KBM-7 (cell line): Measurements from ENCODE around the gene SEC11A.
"Not testable (repeated sequence)": the region's sequence is repeated elsewhere in the genome, so short reads cannot be mapped to it uniquely, and the experiment has no call there.

Experiments
- DNase-seq: peaks from one replicate; pipeline ENCODE4 v3.0.0-alpha.2; 2015
- in situ Hi-C: fragments of 300-500 bp; cut with MboI; formaldehyde crosslinking; loops from 2 replicates; pipeline ENCODE4 v1.14.3; 2020; ENCODE audit warnings: low sequenced_read_pairs, low pct_unique_long_range_greater_than_20kb, mixed read lengths

SEC11A gene

DNA sequence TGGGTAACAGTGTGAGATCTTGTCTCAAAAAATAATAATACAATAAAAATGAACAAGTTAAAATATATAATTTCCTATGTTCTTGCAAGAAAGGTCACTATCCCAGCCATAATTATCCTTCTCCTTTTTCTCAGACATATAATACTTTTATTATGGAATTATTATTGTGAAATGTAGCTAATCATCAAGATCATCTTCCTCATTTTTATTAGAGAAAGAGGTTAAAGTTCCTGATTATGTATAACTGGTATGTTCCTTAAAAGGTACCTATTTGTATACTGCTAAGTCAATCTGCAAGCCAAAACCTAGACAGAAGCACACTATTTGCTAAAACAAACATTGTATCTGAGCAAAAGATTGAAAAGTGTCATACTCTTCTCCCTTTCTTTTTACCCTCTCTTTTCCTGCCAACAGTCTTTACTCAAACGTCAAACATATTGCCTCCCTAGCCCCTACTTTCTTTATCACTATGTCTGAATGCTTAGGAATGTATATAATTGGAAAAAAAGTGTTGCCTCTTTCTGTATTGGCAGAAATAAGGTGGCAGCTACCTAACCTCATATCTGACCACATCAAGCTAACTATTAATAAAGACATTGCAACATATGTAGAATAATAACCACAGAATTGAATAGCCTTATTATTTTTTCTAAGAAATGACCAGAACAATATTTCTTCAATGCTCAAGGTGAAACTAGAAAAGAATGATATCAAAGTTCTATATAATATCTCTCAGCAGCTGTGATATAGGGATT lies 18.5 kb downstream of the SEC11A start:
- in situ Hi-C loops: no loop called here
- no peak for DNase-seq

GRCh38 chr15:84696757-84697156 lies 19.2 kb downstream of the SEC11A start:
- no peak for DNase-seq
- in situ Hi-C loops: no loop called here

- DNase-seq: no peak
- in situ Hi-C loops: no loop called here
These were observed 25.6 kb downstream of the SEC11A start for GRCh38 chr15:84690342-84690741.

- in situ Hi-C loops: no loop called here
- DNase-seq: no peak
These were observed 26.1 kb downstream of the SEC11A start for GRCh38 chr15:84689858-84690257.

- in situ Hi-C loops, DNase-seq: not testable (repeated sequence)
These were observed 29.5 kb downstream of the SEC11A start for GRCh38 chr15:84686446-84686845.

GRCh38 chr15:84685304-84685703 lies 30.6 kb downstream of the SEC11A start:
- DNase-seq: peak; percentile 31
- in situ Hi-C loops: no loop called here

GRCh38 chr15:84684092-84684491 lies 31.8 kb downstream of the SEC11A start:
- in situ Hi-C loops: no loop called here
- no peak for DNase-seq

DNA sequence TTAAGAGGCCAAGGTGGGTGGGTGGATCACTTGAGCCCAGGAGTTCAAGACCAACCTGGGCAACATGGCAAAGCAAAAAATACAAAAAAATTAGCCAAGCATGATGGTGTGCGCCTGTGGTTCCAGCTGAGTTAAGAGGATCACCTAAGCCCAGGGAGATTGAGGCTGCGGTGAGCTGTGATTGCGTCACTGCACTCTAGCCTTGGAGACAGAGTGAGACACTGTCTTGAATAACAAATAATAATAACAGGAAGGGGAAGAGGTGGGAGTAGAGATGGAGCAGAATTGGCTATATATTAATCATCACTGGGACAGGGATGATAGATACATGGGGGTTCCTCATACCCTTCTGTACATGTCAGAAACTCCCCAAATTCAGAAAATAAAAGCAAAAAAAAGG lies 34.1 kb downstream of the SEC11A start:
- peak; percentile 78 for DNase-seq
- in situ Hi-C loops: no loop called here

DNA sequence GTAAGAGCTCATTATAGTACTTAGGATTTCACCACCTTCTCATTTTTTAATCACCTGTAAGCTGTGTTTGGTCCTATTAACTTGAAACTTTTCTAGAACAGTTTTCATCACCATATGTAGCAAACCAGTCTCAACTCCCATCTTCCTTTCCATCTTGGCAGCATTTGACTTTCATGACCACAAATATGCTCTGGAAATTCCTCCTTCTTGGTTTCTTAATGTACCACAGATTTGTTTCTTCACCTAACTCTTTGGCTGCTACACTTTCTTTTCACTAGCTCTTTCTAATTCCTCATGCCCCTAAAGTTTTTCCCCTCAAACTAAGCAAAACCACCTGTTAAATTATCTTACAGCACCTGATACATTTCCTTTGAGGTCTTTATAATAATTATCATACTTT lies 44.7 kb downstream of the SEC11A start:
- in situ Hi-C loops: no loop called here

DNA sequence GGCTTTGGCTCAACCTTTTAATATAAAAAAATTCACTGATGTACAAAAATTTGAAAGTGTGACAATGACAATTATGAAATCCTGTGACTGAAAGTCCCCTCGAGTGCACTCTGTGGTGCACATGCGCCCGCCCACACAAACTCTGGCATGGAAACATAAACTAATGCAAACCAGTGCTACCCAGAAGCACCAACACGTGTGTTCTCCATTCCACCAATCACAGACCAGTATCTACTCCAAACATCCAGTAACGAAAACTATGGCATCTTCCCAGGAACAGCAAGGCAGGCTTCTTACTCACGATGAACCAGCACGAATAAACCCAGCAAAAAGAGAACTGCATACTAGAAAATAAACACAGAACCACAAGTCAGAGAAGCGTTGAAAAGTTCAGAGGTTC lies 46.2 kb downstream of the SEC11A start:
- no peak for DNase-seq
- in situ Hi-C loops: no loop called here

More for the DNA sequence above, 44.7 kb downstream of the SEC11A start:
- no peak for DNase-seq

GRCh38 chr15:84668221-84668982 lies 47.5 kb downstream of the SEC11A start:
- no peak for DNase-seq
- in situ Hi-C loops: no loop called here

DNA sequence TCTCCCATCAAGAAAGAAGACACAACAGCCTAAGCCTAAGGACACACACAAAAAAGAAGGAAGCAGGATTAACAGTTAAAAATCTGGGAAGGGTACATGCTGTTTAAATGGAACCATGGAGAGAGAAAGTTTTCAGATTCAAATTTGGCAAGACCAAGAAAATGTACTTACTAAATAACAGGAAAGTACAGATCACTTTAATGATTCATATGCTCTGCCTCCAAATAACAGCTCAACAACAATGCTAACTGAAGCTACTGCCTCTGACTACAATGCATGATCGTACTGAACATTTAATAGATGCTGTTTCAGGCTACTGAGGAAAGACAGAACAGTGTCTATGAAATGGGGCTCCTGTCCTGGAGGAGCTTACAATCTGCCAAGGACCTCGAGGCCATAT lies 49.6 kb downstream of the SEC11A start:
- in situ Hi-C loops: no loop called here

DNA sequence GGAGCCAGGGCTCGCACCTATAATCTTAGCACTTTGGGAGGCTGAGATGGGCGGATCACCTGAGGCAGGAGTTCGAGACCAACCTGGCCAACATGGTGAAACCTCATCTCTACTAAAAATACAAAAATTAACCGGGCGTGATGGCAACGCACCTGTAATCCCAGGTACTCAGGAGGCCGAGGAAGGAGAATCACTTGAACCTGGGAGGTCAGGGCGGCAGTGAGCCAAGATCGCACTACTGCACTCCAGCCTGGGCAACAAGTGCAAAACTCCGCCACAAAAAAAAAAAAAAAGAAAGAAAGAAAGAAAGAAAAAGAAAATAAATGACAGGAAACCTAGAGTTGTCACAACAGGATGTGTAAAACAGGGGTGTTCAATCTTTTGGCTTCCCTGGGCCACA lies 54.9 kb downstream of the SEC11A start:
- in situ Hi-C loops: no loop called here

More for the DNA sequence above, 49.6 kb downstream of the SEC11A start:
- no peak for DNase-seq

GRCh38 chr15:84659904-84660781 lies 55.8 kb downstream of the SEC11A start:
- no peak for DNase-seq
- in situ Hi-C loops: no loop called here

More for the DNA sequence above, 54.9 kb downstream of the SEC11A start:
- DNase-seq: no peak

GRCh38 chr15:84658788-84659411 lies 57.0 kb downstream of the SEC11A start:
- DNase-seq: no peak
- in situ Hi-C loops: no loop called here

DNA sequence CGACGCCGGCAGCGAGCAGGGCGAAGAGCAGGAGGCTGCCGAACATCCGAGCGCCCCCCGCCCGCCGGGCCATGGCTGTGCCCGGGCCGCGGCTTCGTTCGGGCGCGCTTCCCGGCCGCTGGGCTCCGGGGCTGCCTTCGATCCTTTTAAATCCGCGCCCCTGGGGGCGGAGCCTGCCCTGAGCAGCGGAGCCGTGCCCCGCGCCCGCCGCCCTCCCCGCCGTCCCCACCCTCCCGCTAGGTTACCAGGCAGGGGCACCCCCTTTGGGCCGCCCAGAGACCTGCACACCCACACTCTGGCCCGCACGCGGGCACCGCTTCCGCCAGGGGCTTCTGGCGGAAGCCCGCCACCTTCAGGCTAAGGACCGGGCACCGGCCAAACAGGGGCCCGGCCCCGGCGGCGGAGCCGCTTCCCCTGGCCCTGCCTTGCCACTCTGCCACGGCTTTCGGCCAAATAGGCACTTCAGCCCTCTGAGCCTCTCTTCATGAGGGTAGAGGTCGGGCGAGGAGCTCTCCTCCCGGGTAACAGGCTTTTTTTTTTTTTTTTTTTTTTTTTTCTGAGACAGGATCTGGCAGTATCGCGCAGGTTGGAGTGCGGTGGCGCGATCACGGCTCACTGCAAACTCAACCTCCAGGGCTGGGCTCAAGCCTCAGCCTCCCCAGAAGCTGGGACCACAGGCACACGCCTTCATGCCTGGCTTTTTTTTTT lies 57.7 kb downstream of the SEC11A start, which contains the start of gene NMB:
TSS of gene NMB (minus strand) at position 120 of the 708 bp plus-strand sequence. CDS start at position 73, 47 bp downstream.
- DNase-seq: peak; percentile 96
- in situ Hi-C loops: no loop called here

DNA sequence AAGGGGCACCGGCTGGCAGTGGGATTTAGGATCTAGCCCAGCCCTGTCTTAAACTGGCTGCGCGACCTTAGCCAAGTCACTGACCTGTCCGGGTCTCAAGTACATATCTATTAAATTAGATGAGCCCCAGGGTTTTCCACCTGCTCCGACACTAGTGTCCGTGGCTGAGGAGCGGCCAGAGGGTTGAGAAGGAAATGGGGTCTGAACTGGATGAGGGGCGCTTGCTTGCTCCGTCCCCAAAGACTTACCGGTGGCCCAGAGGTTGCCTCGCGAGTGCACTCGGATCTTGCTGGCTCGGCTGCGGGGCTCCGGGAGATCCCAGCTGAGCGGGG lies 58.2 kb downstream of the SEC11A start:
- no peak for DNase-seq
- in situ Hi-C loops: no loop called here

- in situ Hi-C loops: no loop called here
- no peak for DNase-seq
These were observed 59.0 kb downstream of the SEC11A start for GRCh38 chr15:84656972-84657371.
